WTC11 (cell line): Measurements from ENCODE around the gene SYTL2. TPM values are rescaled to one million over a fixed set of nuclear protein-coding genes. Genes with fewer than 3 reads are reported as not detected.

Experiments used
- ATAC-seq: fragments of 200-7000 bp; cut with Tn5 transposase; 2 replicates; pipeline ENCODE4 v1.10.0; 2021; ENCODE audit warnings: mild to moderate bottlenecking, moderate library complexity
- CTCF ChIA-PET: fragments of 300-600 bp; sonication (Branson Sonifier 250); formaldehyde crosslinking; loops from one replicate; lab custom pipeline; 2021; ENCODE audit warnings: antibody characterized with exemption; lab: Charles Lee
- POLR2A ChIA-PET: fragments of 350-600 bp; sonication (Branson Sonifier 250); formaldehyde crosslinking; loops from one replicate; lab custom pipeline; 2021; ENCODE audit warnings: antibody characterized with exemption; lab: Charles Lee
- DNase-seq: peaks from one replicate; pipeline ENCODE4 v3.0.0; 2021; ENCODE audit warnings: low spot score
- H3K27ac Mint-ChIP-seq: 2 replicates; pipeline ENCODE4 v1.8.0; 2021; ENCODE audit warnings: mixed read lengths
- H3K27me3 Mint-ChIP-seq: 2 replicates; pipeline ENCODE4 v1.8.0; 2021; ENCODE audit warnings: low read depth, mild to moderate bottlenecking, moderate library complexity, mixed read lengths
- H3K36me3 Mint-ChIP-seq: 2 replicates; pipeline ENCODE4 v1.8.0; 2021; ENCODE audit warnings: mixed read lengths
- H3K4me1 Mint-ChIP-seq: 2 replicates; pipeline ENCODE4 v1.8.0; 2022; ENCODE audit warnings: mixed read lengths
- H3K4me3 Mint-ChIP-seq: 2 replicates; pipeline ENCODE4 v1.8.0; 2021; ENCODE audit warnings: mild to moderate bottlenecking, moderate library complexity, mixed read lengths
- H3K9me3 Mint-ChIP-seq: 2 replicates; pipeline ENCODE4 v1.8.0; 2021; ENCODE audit warnings: mixed read lengths
- AR ChIP-seq: fragments of 250-450 bp; sonication (Bioruptor Pico); IDR thresholded peaks from 2 replicates; pipeline ENCODE4 v1.9.0; 2021; ENCODE audit warnings: mild to moderate bottlenecking
- ETV6 ChIP-seq: sonication (generic); formaldehyde crosslinking; IDR thresholded peaks from 2 replicates; pipeline ENCODE4 v1.8.1; 2022; ENCODE audit warnings: mild to moderate bottlenecking, missing genetic modification reagents
- HMGXB4 ChIP-seq: sonication (generic); formaldehyde crosslinking; IDR thresholded peaks from 2 replicates; pipeline ENCODE4 v1.8.1; 2023; ENCODE audit warnings: mild to moderate bottlenecking, moderate library complexity, missing genetic modification reagents
- NFATC4 ChIP-seq: fragments of 250-450 bp; sonication (Bioruptor Pico); IDR thresholded peaks from 2 replicates; pipeline ENCODE4 v1.9.0; 2021; ENCODE audit warnings: mild to moderate bottlenecking
- OVOL2 ChIP-seq: fragments of 250-450 bp; sonication (Bioruptor Pico); IDR thresholded peaks from 2 replicates; pipeline ENCODE4 v1.9.0; 2021; ENCODE audit warnings: mild to moderate bottlenecking, borderline replicate concordance
- PRDM15 ChIP-seq: sonication (generic); formaldehyde crosslinking; IDR thresholded peaks from 2 replicates; pipeline ENCODE4 v1.8.0; 2022; ENCODE audit warnings: missing genetic modification reagents
- SMAD3 ChIP-seq: sonication (generic); formaldehyde crosslinking; IDR thresholded peaks from 2 replicates; pipeline ENCODE4 v1.8.0; 2022; ENCODE audit warnings: missing genetic modification reagents, mild to moderate bottlenecking, borderline replicate concordance
- TEAD4 ChIP-seq: sonication (generic); formaldehyde crosslinking; IDR thresholded peaks from 2 replicates; pipeline ENCODE4 v1.8.0; 2022; ENCODE audit warnings: mild to moderate bottlenecking, missing genetic modification reagents
- TP53 ChIP-seq: sonication (generic); formaldehyde crosslinking; IDR thresholded peaks from 2 replicates; pipeline ENCODE4 v1.8.1; 2023; ENCODE audit warnings: mild to moderate bottlenecking, missing genetic modification reagents
- ZNF396 ChIP-seq: fragments of 250-450 bp; sonication (Bioruptor Pico); IDR thresholded peaks from 2 replicates; pipeline ENCODE4 v1.8.0; 2021; ENCODE audit warnings: mild to moderate bottlenecking, moderate library complexity, borderline replicate concordance
- ZNF423 ChIP-seq: fragments of 250-450 bp; sonication (Bioruptor Pico); IDR thresholded peaks from 2 replicates; pipeline ENCODE4 v2.1.2; 2022; ENCODE audit warnings: mild to moderate bottlenecking, moderate library complexity
- total RNA-seq: library from RNA; stranded (reverse); gene quantifications from 3 replicates; pipeline ENCODE4 v1.2.3, GENCODE V29; 2021
- TF ChIP-seq, protein P1 (sequence below): sonication (generic); formaldehyde crosslinking; conservative IDR thresholded peaks from 2 replicates; pipeline ENCODE4 v1.8.1; 2023; ENCODE audit warnings: mild to moderate bottlenecking, low read depth, missing genetic modification reagents, moderate library complexity

SYTL2 gene
- total RNA-seq, 1 experiment from 2014 or later = 7.1 TPM

DNA sequence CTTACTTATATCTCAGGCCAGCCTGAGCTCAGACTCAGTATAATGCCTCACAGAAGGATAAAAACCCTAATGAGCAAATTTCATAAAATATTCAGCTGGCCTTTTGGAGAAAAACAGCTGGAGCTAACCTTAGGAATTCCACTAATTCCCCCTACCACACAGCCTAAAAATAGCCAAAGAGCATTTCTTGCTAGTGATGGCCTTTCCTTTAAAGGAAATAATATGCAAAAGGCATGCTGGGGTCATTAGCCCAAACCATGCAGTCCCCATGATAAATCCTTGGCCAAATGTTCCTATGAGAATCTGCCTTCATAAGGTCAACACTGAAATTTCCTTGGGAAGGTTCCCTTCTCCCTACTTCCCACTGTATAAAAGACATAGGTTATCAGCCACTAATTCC, 38.2 kb downstream of the SYTL2 start:
- no peak for DNase-seq
- TF ChIP-seq AR (CRISPR knock-in tag) = no peak
- no peak for TF ChIP-seq ETV6 (CRISPR knock-in tag)
- no peak for TF ChIP-seq HMGXB4
- TF ChIP-seq ZNF396 (CRISPR knock-in tag) = no peak
- TF ChIP-seq TEAD4 (CRISPR knock-in tag) = no peak
- TF ChIP-seq, protein P1, sequence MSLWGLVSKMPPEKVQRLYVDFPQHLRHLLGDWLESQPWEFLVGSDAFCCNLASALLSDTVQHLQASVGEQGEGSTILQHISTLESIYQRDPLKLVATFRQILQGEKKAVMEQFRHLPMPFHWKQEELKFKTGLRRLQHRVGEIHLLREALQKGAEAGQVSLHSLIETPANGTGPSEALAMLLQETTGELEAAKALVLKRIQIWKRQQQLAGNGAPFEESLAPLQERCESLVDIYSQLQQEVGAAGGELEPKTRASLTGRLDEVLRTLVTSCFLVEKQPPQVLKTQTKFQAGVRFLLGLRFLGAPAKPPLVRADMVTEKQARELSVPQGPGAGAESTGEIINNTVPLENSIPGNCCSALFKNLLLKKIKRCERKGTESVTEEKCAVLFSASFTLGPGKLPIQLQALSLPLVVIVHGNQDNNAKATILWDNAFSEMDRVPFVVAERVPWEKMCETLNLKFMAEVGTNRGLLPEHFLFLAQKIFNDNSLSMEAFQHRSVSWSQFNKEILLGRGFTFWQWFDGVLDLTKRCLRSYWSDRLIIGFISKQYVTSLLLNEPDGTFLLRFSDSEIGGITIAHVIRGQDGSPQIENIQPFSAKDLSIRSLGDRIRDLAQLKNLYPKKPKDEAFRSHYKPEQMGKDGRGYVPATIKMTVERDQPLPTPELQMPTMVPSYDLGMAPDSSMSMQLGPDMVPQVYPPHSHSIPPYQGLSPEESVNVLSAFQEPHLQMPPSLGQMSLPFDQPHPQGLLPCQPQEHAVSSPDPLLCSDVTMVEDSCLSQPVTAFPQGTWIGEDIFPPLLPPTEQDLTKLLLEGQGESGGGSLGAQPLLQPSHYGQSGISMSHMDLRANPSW (CRISPR knock-in tag) = no peak
- no peak for TF ChIP-seq NFATC4 (CRISPR knock-in tag)
- TF ChIP-seq OVOL2 = no peak
- no peak for TF ChIP-seq ZNF423 (CRISPR knock-in tag)
- H3K27ac Mint-ChIP-seq = no peak overlapping the region
- H3K4me1 Mint-ChIP-seq = peaks cover 24% of the 10 kb centered on the region
- no peak for ATAC-seq
- H3K27me3 Mint-ChIP-seq = no peaks in the 10 kb centered on the region; the same call in none of the 2 replicates
- CTCF ChIA-PET = no interaction called here
- H3K4me3 Mint-ChIP-seq = no peak overlapping the region
- peaks cover 22% of the 10 kb centered on the region for H3K9me3 Mint-ChIP-seq
- POLR2A ChIA-PET = no interaction called here
- peaks cover 9% of the 10 kb centered on the region; the same call in 1 of the 2 replicates for H3K36me3 Mint-ChIP-seq

DNA sequence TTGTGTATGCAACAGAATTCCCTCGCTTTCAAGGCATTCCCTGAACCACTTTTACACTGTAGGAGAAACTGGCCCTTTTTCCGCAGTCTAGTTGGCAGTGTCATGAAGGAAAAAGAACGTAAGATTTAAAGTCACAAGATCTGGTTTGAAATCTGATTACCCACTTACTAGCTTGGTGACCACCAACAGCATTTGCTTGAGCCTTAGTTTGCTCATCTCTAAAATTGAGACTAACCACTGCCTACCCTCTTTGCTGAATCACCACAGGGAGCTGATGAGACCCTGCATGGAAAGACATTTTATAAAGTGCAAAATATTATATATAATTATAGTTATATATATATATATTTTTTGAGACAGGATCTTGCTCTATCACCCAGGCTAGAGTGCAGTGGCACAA, 39.4 kb downstream of the SYTL2 start:
- H3K27ac Mint-ChIP-seq = no peak overlapping the region
- DNase-seq = no peak
- H3K4me1 Mint-ChIP-seq = peaks cover 15% of the 10 kb centered on the region
- ATAC-seq = no peak
- POLR2A ChIA-PET = interaction anchor here (0.5 kb wide), 1 partner anchor 1326 kb away, joined by 3 read pairs; no protein-coding TSS in a partner anchor
- peaks cover 22% of the 10 kb centered on the region for H3K9me3 Mint-ChIP-seq
- CTCF ChIA-PET = interaction anchor here (1.6 kb wide), 1 partner anchor 84 kb away, joined by 3 read pairs; the partner anchor contains the start of gene CCDC83
- H3K27me3 Mint-ChIP-seq = no peaks in the 10 kb centered on the region; the same call in none of the 2 replicates
- H3K36me3 Mint-ChIP-seq = peaks cover 9% of the 10 kb centered on the region; the same call in 1 of the 2 replicates
- TF ChIP-seq PRDM15 (CRISPR knock-in tag) (no peak), TP53 (CRISPR knock-in tag) (no peak), SMAD3 (no peak)
- no peak overlapping the region for H3K4me3 Mint-ChIP-seq
